ENCODE data around the gene CDC42EP2. TPM values are rescaled to one million over a fixed set of nuclear protein-coding genes. Genes with fewer than 3 reads are reported as not detected.

Gene CDC42EP2
- total and polyA plus RNA-seq, 2 of the 13 experiments (the other 11 are each of a cell fraction or from before 2014, with no cell fraction given) = 2.3 to 7.1 TPM

GRCh38 chr11:65315204-65315865 is 669 bp downstream of the CDC42EP2 start (continued):
- TF ChIP-seq, protein P1, sequence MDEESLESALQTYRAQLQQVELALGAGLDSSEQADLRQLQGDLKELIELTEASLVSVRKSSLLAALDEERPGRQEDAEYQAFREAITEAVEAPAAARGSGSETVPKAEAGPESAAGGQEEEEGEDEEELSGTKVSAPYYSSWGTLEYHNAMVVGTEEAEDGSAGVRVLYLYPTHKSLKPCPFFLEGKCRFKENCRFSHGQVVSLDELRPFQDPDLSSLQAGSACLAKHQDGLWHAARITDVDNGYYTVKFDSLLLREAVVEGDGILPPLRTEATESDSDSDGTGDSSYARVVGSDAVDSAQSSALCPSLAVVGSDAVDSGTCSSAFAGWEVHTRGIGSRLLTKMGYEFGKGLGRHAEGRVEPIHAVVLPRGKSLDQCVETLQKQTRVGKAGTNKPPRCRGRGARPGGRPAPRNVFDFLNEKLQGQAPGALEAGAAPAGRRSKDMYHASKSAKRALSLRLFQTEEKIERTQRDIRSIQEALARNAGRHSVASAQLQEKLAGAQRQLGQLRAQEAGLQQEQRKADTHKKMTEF (CRISPR knock-in tag; IDR thresholded peaks at IDR 0.05) = peak; percentile 65; the same call in 1 of the 2 replicates
- TF ChIP-seq ZNF839 (CRISPR knock-in tag; IDR thresholded peaks at IDR 0.05; ENCODE audit: borderline replicate concordance) = no peak
- no peak; the same call in 1 of the 2 replicates for TF ChIP-seq KDM4B (CRISPR knock-in tag; IDR thresholded peaks at IDR 0.05)
- TF ChIP-seq ZNF501 (CRISPR knock-in tag; IDR thresholded peaks at IDR 0.05) = peak; percentile 76
- peak; percentile 69; the same call in 1 of the 2 replicates for TF ChIP-seq ZNF782 (CRISPR knock-in tag; IDR thresholded peaks at IDR 0.05; ENCODE audit: borderline replicate concordance)
- no peak for TF ChIP-seq ZNF646 (CRISPR knock-in tag; IDR thresholded peaks at IDR 0.05)
- TF ChIP-seq RBFOX2 (IDR thresholded peaks at IDR 0.05; ENCODE audit: low read depth, low read length) = no peak; the same call in 1 of the 2 replicates
- TF ChIP-seq ZNF446 (CRISPR knock-in tag; IDR thresholded peaks at IDR 0.05) = no peak
- no peak; the same call in 1 of the 2 replicates for TF ChIP-seq PBX3 (CRISPR knock-in tag; IDR thresholded peaks at IDR 0.05; ENCODE audit: borderline replicate concordance)
- TF ChIP-seq ZNF678 (CRISPR knock-in tag; IDR thresholded peaks at IDR 0.05) = no peak
- no peak for TF ChIP-seq HNRNPUL1 (IDR thresholded peaks at IDR 0.05; ENCODE audit: low read depth, low read length)
- TF ChIP-seq NFE2L2 (IDR thresholded peaks at IDR 0.05; ENCODE audit: low read length) = no peak
- TF ChIP-seq ZNF3 (CRISPR knock-in tag; IDR thresholded peaks at IDR 0.05) = no peak
- TF ChIP-seq HMG20B (CRISPR knock-in tag; conservative IDR thresholded peaks at IDR 0.05) = 0 out of 2 replicates have a peak, but pooled peaks have one; percentile 27
- peak; percentile 75; the same call in 1 of the 2 replicates for TF ChIP-seq ZNF768 (CRISPR knock-in tag; IDR thresholded peaks at IDR 0.05)
- TF ChIP-seq KDM6A (CRISPR knock-in tag; IDR thresholded peaks at IDR 0.05; ENCODE audit: low read depth) = no peak
- no peak for TF ChIP-seq PHB2 (IDR thresholded peaks at IDR 0.05; ENCODE audit: partially characterized antibody)
- TF ChIP-seq CHD2 (IDR thresholded peaks at IDR 0.05; ENCODE audit: low read depth, low read length) = no peak
- TF ChIP-seq, protein P2, sequence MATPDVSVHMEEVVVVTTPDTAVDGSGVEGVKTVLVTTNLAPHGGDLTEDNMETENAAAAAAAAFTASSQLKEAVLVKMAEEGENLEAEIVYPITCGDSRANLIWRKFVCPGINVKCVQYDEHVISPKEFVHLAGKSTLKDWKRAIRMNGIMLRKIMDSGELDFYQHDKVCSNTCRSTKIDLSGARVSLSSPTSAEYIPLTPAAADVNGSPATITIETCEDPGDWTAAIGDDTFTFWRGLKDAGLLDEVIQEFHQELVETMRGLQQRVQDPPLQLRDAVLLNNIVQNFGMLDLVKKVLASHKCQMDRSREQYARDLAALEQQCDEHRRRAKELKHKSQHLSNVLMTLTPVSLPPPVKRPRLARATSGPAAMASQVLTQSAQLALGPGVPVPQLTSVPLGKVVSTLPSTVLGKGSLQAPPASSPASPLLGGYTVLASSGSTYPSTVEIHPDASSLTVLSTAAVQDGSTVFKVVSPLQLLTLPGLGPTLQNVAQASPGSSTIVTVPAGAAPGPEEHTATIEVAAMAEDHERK (CRISPR knock-in tag; IDR thresholded peaks at IDR 0.05; ENCODE audit: low read depth) = no peak
